ENCODE data around the gene ECHS1.

GRCh38 chr10:133326223-133326551 is 47.0 kb downstream of the ECHS1 start:
- no peak for TF ChIP-seq CTCF (IDR thresholded peaks at IDR 0.05)
- no peak for TF ChIP-seq POLR2A (IDR thresholded peaks at IDR 0.05; ENCODE audit: low read depth)
- no peak for TF ChIP-seq EP300 (IDR thresholded peaks at IDR 0.05)

All from esophagus muscularis mucosa (tissue), 4 donors.